K562 (cell line): ENCODE measurements around the gene MYH11. TPM values are rescaled to one million over a fixed set of nuclear protein-coding genes. Genes with fewer than 3 reads are reported as not detected.

Experiments
- ATAC-seq: fragments of 200-7000 bp; cut with Tn5 transposase; 3 replicates; pipeline ENCODE4 v1.9.1; 2020; ENCODE audit warnings: moderate library complexity
- BruUV-seq: library from RNA; stranded (reverse); fragments of 400-500 nt; replicated peaks from 2 replicates; lab custom pipeline; 2021; lab: Mats Ljungman, UMichigan
- CTCF ChIA-PET: fragments of 300-600 bp; formaldehyde crosslinking; extraction: SDS; loops from one replicate; lab custom pipeline; 2021; ENCODE audit warnings: low intra/inter-chr PET ratio; lab: Yijun Ruan, JAX
- POLR2A ChIA-PET: fragments of 300-600, 350-650 bp; sonication (Branson Sonifier 250); formaldehyde crosslinking; extraction: SDS; loops from one replicate; lab custom pipeline; 2021; ENCODE audit warnings: antibody characterized with exemption, inconsistent platforms; lab: Yijun Ruan, JAX
- DNase-seq, 4 experiments: peaks; one replicate each; pipeline versions ENCODE4 v3.0.0 to v3.0.0-alpha.2; 2011 to 2018; ENCODE audit warnings: low spot score in 3 of 4, mixed read lengths in 3 of 4; ENCODE audit errors: extremely low read depth in 1 of 4
- FAIRE-seq: peaks from 2 replicates; lab custom pipeline; 2011; peaks lifted over from hg19 to GRCh38; lab: Jason Lieb, UNC
- H2AFZ ChIP-seq: 2 replicates; pipeline ENCODE4 v1.6.0; 2011; ENCODE audit warnings: low read depth, low read length, control low read depth, inconsistent platforms
- H3K27ac ChIP-seq: fragments of 200-600 bp; 3 replicates; pipeline ENCODE4 v1.8.0; 2011; ENCODE audit warnings: low read depth, mild to moderate bottlenecking, control low read depth, inconsistent platforms, low read length, moderate library complexity, mixed read lengths; ENCODE audit errors: extremely low read depth
- H3K27me3 ChIP-seq, 2 experiments: fragments of 300-600 bp in 1 of 2; 2 replicates in 1 of 2; 3 replicates in 1 of 2; pipeline versions ENCODE4 v1.6.0 to v1.8.0; 2011; ENCODE audit warnings: inconsistent platforms in 2 of 2, low read length in 2 of 2, mild to moderate bottlenecking in 1 of 2, mixed read lengths in 1 of 2, moderate library complexity in 1 of 2; ENCODE audit not compliant: control insufficient read depth in 2 of 2, insufficient read depth in 2 of 2
- H3K36me3 ChIP-seq: fragments of 300-600 bp; 3 replicates; pipeline ENCODE4 v1.8.0; 2011; ENCODE audit warnings: mild to moderate bottlenecking, low read length, inconsistent platforms; ENCODE audit not compliant: control insufficient read depth, insufficient read depth
- H3K4me1 ChIP-seq, 2 experiments: fragments of 200-600 bp in 1 of 2; replicated peaks in 1 of 2; 2 replicates in 1 of 2; 3 replicates in 1 of 2; pipeline versions ENCODE4 v1.5.1 to v1.8.0; 2011; ENCODE audit warnings: inconsistent platforms in 2 of 2, low read length in 2 of 2, mild to moderate bottlenecking in 1 of 2, mixed read lengths in 1 of 2, moderate library complexity in 1 of 2; ENCODE audit not compliant: control insufficient read depth in 2 of 2, insufficient read depth in 2 of 2
- H3K4me2 ChIP-seq: 2 replicates; pipeline ENCODE4 v1.6.1; 2011; ENCODE audit warnings: low read length, control low read depth, inconsistent platforms, mixed read lengths; ENCODE audit not compliant: insufficient read depth
- H3K4me3 ChIP-seq: fragments of 200-600 bp; sonication (generic), shearing (Covaris generic); 2 replicates; pipeline ENCODE4 v1.5.1; 2016; ENCODE audit warnings: control low read depth, inconsistent platforms
- H3K79me2 ChIP-seq: fragments of 200-600 bp; 3 replicates; pipeline ENCODE4 v1.8.0; 2011; ENCODE audit warnings: low read length, inconsistent platforms; ENCODE audit not compliant: control insufficient read depth, insufficient read depth
- H3K9ac ChIP-seq, 2 experiments: 2 replicates each; pipeline versions ENCODE4 v1.6.0 to v1.6.1; 2011; ENCODE audit warnings: low read depth in 2 of 2, low read length in 2 of 2, control low read depth in 1 of 2, inconsistent platforms in 1 of 2, mild to moderate bottlenecking in 1 of 2, mixed read lengths in 1 of 2; ENCODE audit not compliant: insufficient read depth in 1 of 2
- H3K9me1 ChIP-seq: one replicate; pipeline ENCODE4 v1.6.0; 2011; ENCODE audit warnings: inconsistent platforms, mild to moderate bottlenecking, low read length, moderate library complexity; ENCODE audit not compliant: control insufficient read depth, insufficient read depth
- H3K9me3 ChIP-seq: replicated peaks from 2 replicates; pipeline ENCODE4 v1.5.1; 2011; ENCODE audit warnings: low read depth, low read length, inconsistent platforms; ENCODE audit not compliant: control insufficient read depth, insufficient read depth
- H4K20me1 ChIP-seq: replicated peaks from 2 replicates; pipeline ENCODE4 v1.6.1; 2011; ENCODE audit warnings: low read length, inconsistent platforms, mixed read lengths; ENCODE audit not compliant: control insufficient read depth, insufficient read depth
- BACH1 ChIP-seq: fragments of 200-800 bp; sonication (Bioruptor generic); IDR thresholded peaks from 2 replicates; pipeline ENCODE4 v1.6.1; 2016; ENCODE audit warnings: missing genetic modification characterization, missing compliant biosample characterization
- DPF2 ChIP-seq: fragments of 450-650 bp; IDR thresholded peaks from 2 replicates; pipeline ENCODE4 v1.6.1; 2016
- HDGF ChIP-seq: fragments of 450-650 bp; IDR thresholded peaks from 2 replicates; pipeline ENCODE4 v1.6.1; 2016
- RAD51 ChIP-seq: fragments of 450-650 bp; IDR thresholded peaks from 2 replicates; pipeline ENCODE4 v1.7.1; 2016; ENCODE audit warnings: low read depth, mild to moderate bottlenecking, borderline replicate concordance
- SUPT5H ChIP-seq: fragments of 450-650 bp; IDR thresholded peaks from 2 replicates; pipeline ENCODE4 v1.6.1; 2016
- TOE1 ChIP-seq, 2 experiments: fragments of 450-650 bp in 1 of 2; sonication (generic) in 1 of 2; formaldehyde crosslinking in 1 of 2; IDR thresholded peaks; 2 replicates each; pipeline versions ENCODE4 v1.7.1 to v1.8.0; 2016 to 2022; ENCODE audit warnings: borderline replicate concordance in 2 of 2, mild to moderate bottlenecking in 2 of 2, antibody characterized with exemption in 1 of 2, inconsistent platforms in 1 of 2, low read depth in 1 of 2, missing genetic modification reagents in 1 of 2, moderate library complexity in 1 of 2
- YBX1 ChIP-seq: fragments of 450-650 bp; IDR thresholded peaks from 2 replicates; pipeline ENCODE4 v1.7.1; 2016; ENCODE audit warnings: mild to moderate bottlenecking
- ZBTB12 ChIP-seq: fragments of 250-450 bp; sonication (Bioruptor Pico); IDR thresholded peaks from 2 replicates; pipeline ENCODE4 v1.4.0; 2020
- ZFP30 ChIP-seq: fragments of 250-450 bp; sonication (Bioruptor Pico); IDR thresholded peaks from 2 replicates; pipeline ENCODE4 v1.8.0; 2022; ENCODE audit warnings: moderate library complexity, mild to moderate bottlenecking, inconsistent platforms, borderline replicate concordance
- ZNF143 ChIP-seq: sonication (generic); formaldehyde crosslinking; IDR thresholded peaks from 2 replicates; pipeline ENCODE4 v1.9.0; 2022; ENCODE audit warnings: mild to moderate bottlenecking, missing genetic modification reagents
- ZNF830 ChIP-seq: fragments of 250-450 bp; sonication (Bioruptor Pico); IDR thresholded peaks from 2 replicates; pipeline ENCODE4 v1.5.0; 2021; ENCODE audit warnings: mild to moderate bottlenecking
- WGBS: fragments of 100-300 bp; shearing (Covaris generic); methylation state at CpG from one replicate; pipeline ENCODE4 v1.1.6; 2016; ENCODE audit warnings: low coverage, mixed read lengths; ENCODE audit not compliant: insufficient coverage; ENCODE audit errors: missing lambda C conversion rate; 5-methylcytosine and 5-hydroxymethylcytosine counted together
- in situ Hi-C: fragments of 300-500 bp; cut with MboI; formaldehyde crosslinking; loops from 4 replicates; pipeline ENCODE4 v1.15.0; 2018; ENCODE audit warnings: inconsistent platforms, mixed read lengths
- intact Hi-C: fragments of 100-400 bp; cut with micrococcal nuclease; formaldehyde crosslinking; loops from 2 replicates; pipeline ENCODE4 v1.14.2; 2022
- polyA plus RNA-seq, 8 experiments: library from polyadenylated mRNA; depleted of rRNA in 4 of 8; stranded (reverse) in 5 of 8; unstranded in 3 of 8; fragments of >200 nt; fragmentation: Nextera tagmentation in 2 of 8; fragmentation: Illumina TruSeq in 1 of 8; extraction: Ambion mirVana in 2 of 8; extraction: Trizol in 1 of 8; gene quantifications; 2 replicates each; pipeline versions ENCODE4 v1.2.1 to v1.2.3, GENCODE V29; 2011 to 2014; ENCODE audit warnings: inconsistent platforms in 1 of 8, missing spikeins in 1 of 8
- total RNA-seq, 7 experiments: library from RNA; depleted of rRNA in 6 of 7; stranded (reverse); fragments of >200 nt in 6 of 7; fragmentation: Illumina TruSeq in 2 of 7; extraction: Trizol in 2 of 7; gene quantifications; 2 replicates each; pipeline versions ENCODE4 v1.2.1 to v1.2.3, GENCODE V29; 2011 to 2021; ENCODE audit warnings: low replicate concordance in 1 of 7
- TF ChIP-seq, protein P1 (sequence below): fragments of 450-650 bp; formaldehyde crosslinking; IDR thresholded peaks from 2 replicates; pipeline ENCODE4 v1.4.0; 2020; ENCODE audit warnings: mild to moderate bottlenecking, moderate library complexity

Gene MYH11
- total and polyA plus RNA-seq, 9 of the 15 experiments (the other 6 are each of a cell fraction or from before 2014, with no cell fraction given) = 0.05 to 0.47 (median 0.08) TPM; not detected in 5

DNA sequence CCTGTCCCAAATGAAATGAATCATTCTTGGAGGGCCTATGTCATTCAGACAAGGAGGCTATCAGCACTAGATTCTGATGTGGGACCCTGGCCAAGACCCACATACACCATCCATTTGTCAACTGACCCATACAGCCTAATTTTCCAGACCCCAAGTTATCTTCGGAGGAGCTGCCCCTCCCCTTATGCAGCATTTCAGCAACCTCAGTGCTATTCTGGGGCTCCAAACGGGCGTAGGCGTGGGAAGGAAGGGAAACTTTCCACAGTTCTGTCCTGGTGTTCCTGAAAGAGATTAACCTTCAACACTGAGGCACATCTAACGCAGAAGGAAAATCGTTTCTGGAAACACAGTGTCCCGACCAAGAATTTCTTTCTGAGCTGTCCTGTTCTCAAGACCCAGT, 86.7 kb downstream of the MYH11 start:
- no peaks in the 10 kb centered on the region for H4K20me1 ChIP-seq
- H3K4me3 ChIP-seq = no peak overlapping the region
- no peak overlapping the region for H3K4me2 ChIP-seq
- H3K27me3 ChIP-seq = peaks cover 10 to 35% of the 10 kb centered on the region in 2 experiments
- 3% methylated on average over 7 of the region's 7 CpGs for WGBS
- H2AFZ ChIP-seq = no peak overlapping the region
- no peaks in the 10 kb centered on the region for H3K79me2 ChIP-seq
- ChIA-PET POLR2A (interaction anchor here (0.7 to 1.5 kb wide), 4 partner anchors 13 to 52 kb away, joined by 3 to 5 read pairs (median 3); no protein-coding TSS in a partner anchor), CTCF (no interaction called here)
- no TSS peak for BruUV-seq
- H3K4me1 ChIP-seq = no peaks in the 10 kb centered on the region; a peak in 1 of 5 replicates
- H3K9me3 ChIP-seq = no peaks in the 10 kb centered on the region
- TF ChIP-seq RAD51 (no peak), SUPT5H (no peak), YBX1 (no peak), BACH1 (no peak), ZNF143 (CRISPR knock-in tag) (no peak), ZNF830 (no peak), TOE1 (IDR thresholded peaks at IDR 0.05; ENCODE audit: borderline replicate concordance) (no peak), TOE1 (CRISPR knock-in tag; IDR thresholded peaks at IDR 0.05; ENCODE audit: borderline replicate concordance, low read depth) (no peak), HDGF (no peak), ZBTB12 (CRISPR knock-in tag) (no peak), ZFP30 (CRISPR knock-in tag) (no peak), DPF2 (no peak)
- TF ChIP-seq, protein P1, sequence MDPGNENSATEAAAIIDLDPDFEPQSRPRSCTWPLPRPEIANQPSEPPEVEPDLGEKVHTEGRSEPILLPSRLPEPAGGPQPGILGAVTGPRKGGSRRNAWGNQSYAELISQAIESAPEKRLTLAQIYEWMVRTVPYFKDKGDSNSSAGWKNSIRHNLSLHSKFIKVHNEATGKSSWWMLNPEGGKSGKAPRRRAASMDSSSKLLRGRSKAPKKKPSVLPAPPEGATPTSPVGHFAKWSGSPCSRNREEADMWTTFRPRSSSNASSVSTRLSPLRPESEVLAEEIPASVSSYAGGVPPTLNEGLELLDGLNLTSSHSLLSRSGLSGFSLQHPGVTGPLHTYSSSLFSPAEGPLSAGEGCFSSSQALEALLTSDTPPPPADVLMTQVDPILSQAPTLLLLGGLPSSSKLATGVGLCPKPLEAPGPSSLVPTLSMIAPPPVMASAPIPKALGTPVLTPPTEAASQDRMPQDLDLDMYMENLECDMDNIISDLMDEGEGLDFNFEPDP = no peak
- H3K27ac ChIP-seq = no peak overlapping the region
- no peak overlapping the region for H3K9ac ChIP-seq
- intact Hi-C loops (no loop called here), in situ Hi-C loops (no loop called here)
- no peaks in the 10 kb centered on the region for H3K9me1 ChIP-seq
- H3K36me3 ChIP-seq = no peaks in the 10 kb centered on the region
- DNase-seq = no peak
- no peak for ATAC-seq
- FAIRE-seq = no peak
